GM21825 (cell line): ENCODE results near the gene PRSS12.

Experiments
- ATAC-seq: cut with Tn5 transposase; IDR thresholded peaks from one replicate; pipeline ENCODE4 v1.9.1; 2021; ENCODE audit warnings: mild to moderate bottlenecking, moderate library complexity; ENCODE audit not compliant: unreplicated experiment

The PRSS12 gene

DNA sequence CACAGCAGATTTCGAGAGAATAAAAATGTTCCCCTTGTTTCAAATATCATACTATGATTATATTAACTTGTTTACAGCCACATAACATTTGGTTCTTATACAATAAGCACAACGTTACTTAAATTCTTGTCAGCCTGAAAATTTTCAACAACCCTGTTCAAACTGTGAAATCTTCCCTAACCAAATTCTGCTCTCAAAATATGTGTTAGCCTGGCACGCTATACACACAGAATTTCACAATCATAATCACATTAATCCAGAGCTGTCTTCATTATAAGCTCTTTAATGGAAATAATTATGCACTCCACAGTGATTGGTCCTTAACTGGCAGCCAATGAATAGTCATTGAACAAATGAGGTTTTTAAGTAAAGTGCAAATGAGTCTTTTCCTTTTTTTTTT, 7.3 kb upstream of the PRSS12 start:
- no peak for ATAC-seq

DNA sequence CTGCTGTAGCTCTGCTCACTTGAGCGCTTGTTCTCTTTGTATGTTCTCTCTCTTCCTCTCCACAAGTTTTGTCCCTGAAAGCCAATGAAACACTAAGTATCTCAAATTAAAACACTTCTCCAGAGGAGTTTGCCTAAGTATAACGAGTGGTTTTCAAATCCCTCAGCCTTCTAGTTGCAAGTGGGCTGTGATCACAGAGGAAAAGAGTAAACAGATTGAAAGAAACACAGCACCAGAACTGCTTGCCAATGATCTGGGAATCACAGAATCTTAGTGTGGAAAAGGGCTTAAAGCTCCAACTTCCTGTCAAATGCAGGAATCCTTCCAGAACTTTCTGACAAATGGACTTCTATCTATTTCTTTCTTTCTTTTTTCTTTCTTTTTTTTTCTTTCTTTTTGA, 4.8 kb upstream of the PRSS12 start:
- ATAC-seq = no peak

- no peak for ATAC-seq
Observed at GRCh38 chr4:118356731-118357130, 3.9 kb upstream of the PRSS12 start.

DNA sequence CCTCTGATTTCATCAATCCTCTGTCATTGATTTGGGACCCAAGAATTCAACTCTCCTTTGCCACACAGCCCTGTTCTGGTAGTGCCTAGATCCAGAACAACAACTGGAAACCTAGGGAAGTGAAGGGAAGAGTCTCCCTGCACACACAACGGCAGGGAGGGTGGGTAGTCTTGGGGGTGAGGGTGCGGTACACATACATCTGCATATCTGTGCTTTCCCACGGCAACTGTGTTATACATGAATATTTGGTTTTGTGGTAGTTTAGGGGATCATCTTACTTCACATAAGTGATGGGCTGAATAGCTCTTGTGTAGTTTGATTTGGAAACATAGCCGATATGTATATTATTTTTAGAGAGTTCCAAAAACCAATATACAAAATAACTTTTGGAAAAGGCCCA, 3.3 kb upstream of the PRSS12 start:
- ATAC-seq = no peak

- no peak for ATAC-seq
Observed at GRCh38 chr4:118354913-118355312, 2.1 kb upstream of the PRSS12 start.

DNA sequence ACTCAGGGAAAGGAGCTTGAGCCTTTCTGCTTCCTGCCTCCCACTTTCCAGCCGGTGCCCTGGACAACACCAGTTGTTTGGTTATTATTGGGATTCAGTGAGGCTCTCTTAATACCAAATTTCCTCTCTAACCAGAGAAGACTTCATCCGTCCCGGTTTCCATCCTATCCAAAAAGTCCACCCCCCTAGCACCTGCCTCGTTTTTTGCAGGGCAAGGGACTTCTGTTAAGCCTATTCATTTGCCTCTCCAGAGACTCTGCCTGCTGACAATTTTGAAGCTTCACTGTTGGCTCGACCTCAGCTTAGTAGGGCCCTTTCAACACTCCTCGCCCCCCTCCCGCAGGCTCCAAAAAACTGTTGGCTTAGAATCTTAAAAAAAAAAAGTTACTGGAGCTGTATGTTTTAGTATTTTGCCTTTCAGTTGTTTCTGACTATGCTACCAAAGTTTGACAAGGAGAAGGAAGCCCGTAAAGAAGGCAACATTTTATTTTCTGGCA, 779 bp upstream of the PRSS12 start:
- ATAC-seq = no peak

DNA sequence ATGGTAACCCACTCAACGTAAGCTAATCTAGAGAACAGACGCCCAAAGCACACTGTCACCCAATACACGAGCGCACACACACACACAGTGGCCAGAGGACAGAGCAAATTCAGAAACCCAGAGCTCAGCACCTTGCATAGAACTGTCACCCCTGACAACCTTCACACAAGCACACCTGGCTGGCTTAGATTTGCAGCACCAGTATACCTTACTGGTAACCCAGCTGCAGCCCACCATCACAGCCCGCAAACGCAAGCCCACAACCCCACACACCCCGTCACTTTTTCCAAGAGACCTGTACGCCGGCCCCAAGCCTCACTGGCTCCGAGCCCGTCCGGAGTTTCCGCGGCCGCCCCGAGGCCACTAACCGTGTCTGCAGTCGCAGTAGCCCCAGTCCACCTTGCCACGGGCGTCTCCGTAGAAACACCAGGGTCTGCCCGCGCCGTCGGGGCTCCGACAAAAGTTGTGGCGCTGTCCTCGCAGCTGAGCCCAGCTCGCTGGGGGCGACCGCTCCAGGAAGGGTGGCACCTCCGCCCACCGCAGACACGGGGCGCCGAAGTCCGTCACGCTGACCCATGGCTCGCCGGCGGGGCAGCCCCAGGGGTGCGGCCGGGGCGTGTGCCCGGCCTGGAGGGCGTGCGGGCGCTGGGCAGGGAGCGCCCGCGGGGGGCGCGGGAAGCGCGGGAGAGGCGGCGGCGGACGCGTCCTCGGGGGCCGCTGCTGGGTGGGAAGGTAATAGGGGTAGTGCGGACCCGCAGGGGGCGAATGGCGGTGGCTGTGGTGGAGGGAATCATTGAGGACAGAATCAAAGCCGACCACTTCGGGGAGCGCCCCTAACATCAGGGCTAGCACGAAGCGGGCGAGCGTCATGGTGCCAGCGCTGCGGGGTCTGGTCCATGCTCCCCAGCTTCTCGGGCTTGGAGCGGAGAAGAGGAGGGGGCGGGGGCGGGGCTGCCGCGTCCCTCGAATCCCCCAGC, 664 bp downstream of the PRSS12 start:
- ATAC-seq = peak; percentile 20

GRCh38 chr4:118350961-118351360, 1.8 kb downstream of the PRSS12 start:
- no peak for ATAC-seq

- ATAC-seq = no peak
Observed at GRCh38 chr4:118348886-118349285, 3.9 kb downstream of the PRSS12 start.

DNA sequence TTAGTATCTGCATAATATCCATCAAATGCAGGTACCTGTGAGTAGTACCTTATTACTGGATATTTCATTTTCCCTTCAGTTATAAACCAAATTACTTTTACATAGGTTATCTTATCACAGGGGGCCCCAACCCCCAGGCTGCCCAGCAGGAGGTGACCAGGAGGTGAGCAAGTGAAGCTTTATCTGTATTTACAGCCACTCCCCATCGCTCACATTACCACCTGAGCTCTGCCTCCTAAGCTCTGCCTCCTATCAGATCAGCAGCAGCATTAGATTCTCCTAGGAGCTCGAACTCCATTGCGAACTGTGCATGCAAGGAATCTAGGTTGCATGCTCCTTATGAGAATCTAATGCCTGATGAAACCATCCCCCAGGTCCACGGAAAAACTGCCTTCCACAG, 6.3 kb downstream of the PRSS12 start:
- no peak for ATAC-seq

- ATAC-seq = no peak
Observed at GRCh38 chr4:118345813-118346212, 7.0 kb downstream of the PRSS12 start.

DNA sequence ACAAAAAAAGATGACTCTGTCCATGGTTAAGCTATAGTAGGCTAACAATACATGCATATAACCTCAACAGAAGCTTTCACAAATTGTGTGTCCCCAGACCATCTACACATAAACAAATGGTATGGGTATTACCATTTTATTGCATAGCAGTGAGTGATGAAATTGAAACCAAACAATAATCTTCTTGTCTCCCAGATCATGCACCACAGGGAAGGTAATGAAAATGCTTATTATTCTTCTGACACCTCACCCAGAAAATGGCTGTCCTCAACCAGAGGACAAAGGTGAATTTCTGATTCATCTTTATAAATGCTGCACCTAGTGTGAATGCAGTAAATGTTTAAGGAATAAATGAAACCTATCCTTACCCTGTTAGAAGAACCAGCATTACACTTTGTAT, 8.0 kb downstream of the PRSS12 start:
- no peak for ATAC-seq

DNA sequence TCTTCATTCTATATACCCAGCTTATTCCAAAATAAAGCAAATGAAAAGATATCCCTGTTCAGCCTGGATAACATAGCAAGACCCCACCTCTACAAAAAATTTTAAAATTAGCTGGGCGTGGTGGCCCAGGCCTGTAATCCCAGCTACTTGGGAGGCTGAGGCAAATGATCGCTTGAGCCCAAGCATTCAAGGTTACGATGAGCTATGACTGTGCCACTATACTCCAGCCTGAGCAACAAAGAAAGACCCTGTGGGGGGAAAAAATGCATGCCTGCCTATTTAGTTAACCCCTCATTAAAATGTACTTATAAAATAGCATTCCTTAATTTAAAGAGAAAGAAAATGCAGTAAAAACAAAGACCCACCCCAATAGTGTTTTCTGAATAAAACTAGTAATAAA, 9.3 kb downstream of the PRSS12 start:
- ATAC-seq = no peak

- no peak for ATAC-seq
Observed at GRCh38 chr4:118340109-118340508, 12.7 kb downstream of the PRSS12 start.

DNA sequence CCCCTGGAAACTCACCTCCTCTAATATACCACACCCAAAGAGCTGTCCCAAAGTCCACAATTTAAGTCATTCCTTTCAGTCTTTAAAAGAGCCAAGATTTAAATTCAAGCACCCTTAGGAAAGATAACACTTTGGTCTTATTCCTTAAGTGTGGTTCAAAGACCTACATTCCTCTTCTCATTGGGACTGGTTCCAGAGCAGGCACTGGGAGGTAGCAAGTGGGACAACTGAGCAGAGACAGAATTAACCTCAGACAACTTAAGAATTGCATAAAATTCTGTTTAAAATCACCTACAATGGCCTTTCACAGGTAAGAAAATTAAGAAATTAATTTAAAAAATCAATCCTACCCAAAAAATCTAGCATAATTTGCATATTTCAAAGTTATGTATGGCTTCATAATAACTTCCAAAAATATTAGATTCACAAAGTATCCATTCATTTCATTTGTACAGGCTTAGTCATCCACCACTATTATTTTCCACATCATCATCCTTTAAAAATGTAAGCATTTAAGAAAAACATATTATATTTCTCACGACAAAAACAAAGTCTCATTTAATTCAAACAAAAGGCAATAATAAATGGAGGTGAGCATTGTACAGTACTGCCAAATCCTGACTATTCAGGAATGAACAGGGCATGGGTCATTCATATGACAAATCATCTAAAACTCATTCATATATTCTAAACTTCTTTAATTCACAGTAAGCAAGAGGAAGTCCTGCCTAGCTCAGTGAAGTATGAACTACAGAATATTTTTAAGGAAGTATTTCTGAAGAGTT, 13.6 kb downstream of the PRSS12 start:
- no peak for ATAC-seq

- ATAC-seq = no peak
Observed at GRCh38 chr4:118338518-118338917, 14.3 kb downstream of the PRSS12 start.

DNA sequence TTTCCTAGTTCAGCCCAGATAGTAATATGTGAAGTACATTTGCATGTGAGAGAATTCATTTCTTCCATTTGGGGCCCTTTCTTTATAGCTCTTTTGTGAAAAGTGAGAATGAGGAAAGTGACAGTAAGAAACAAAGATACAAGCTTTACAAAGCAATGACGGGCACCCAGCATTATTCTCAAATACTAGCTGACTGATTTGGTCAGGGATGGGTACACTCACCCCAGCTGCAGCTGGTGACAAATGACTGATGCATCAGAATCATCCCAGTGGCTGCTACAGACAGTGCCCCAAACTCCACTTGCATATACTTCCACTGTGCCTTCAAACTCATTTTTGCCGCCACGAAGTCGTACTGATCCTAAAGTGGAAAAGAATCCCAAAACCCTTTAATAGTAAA, 14.8 kb downstream of the PRSS12 start:
- ATAC-seq = no peak

- no peak for ATAC-seq
Observed at GRCh38 chr4:118335774-118336173, 17.0 kb downstream of the PRSS12 start.

- no peak for ATAC-seq
Observed at GRCh38 chr4:118335324-118335723, 17.5 kb downstream of the PRSS12 start.

DNA sequence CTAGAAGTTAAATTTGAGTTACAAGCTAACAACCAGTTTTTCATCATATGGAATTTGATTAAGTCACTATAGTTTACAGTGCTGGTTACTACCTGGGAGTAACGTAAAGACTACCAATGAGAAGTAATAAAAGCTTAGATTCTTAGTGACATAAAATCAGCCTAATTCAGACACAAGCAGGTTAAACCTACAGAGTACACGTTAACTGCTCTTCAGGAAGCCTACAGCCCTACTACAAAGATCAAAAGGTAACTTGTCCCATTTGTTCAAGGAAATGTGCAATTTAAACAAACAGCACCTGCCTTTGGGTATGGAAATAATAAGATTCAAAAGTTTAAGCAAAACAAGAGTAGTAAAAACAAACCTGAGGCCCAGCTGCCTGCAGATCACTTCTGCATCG, 21.5 kb downstream of the PRSS12 start:
- no peak for ATAC-seq

DNA sequence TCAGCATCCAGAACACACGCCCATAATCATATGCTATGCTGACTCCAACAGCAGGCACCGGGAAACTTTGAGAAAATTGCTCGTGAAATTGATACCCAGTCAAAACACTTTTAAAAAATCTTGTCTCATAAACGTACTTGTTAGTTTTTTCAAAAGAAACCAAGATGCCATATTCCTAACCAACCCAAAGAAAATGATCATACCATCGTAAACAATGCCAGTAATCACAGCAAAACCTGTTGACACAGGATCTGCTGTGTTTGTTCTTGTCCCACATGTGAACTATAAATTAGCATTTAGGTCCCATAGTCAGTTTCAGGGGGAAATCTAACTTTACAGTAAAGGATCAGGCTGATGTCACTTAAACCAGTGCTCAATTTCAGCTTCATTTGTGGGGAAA, 23.0 kb downstream of the PRSS12 start:
- no peak for ATAC-seq
